ENCODE data around the gene CEMIP. TPM values are rescaled to one million over a fixed set of nuclear protein-coding genes. Genes with fewer than 3 reads are reported as not detected.

Gene CEMIP
- total RNA-seq, 6 experiments from 2014 or later: 0.64 to 0.74 TPM; not detected in 4

GRCh38 chr15:80925597-80926059 is 146.5 kb downstream of the CEMIP start:
- 84% methylated on average over 5 of the region's 17 CpGs for WGBS (ENCODE audit: insufficient coverage, low coverage, low lambda C conversion rate, missing lambda C conversion rate)
- no peak for TF ChIP-seq POLR2A (IDR thresholded peaks at IDR 0.05)
- TF ChIP-seq CTCF (IDR thresholded peaks at IDR 0.05): no peak

GRCh38 chr15:80926126-80926525 is 147.0 kb downstream of the CEMIP start:
- no peaks in the 10 kb centered on the region for H3K27me3 ChIP-seq
- H3K9me3 ChIP-seq: no peaks in the 10 kb centered on the region
- ATAC-seq (no peak), DNase-seq (no peak)
- no peak overlapping the region for H3K4me3 ChIP-seq
- 97% methylated on average over 3 of the region's 3 CpGs for WGBS (ENCODE audit: insufficient coverage, low coverage, low lambda C conversion rate, missing lambda C conversion rate)
- no peaks in the 10 kb centered on the region for H3K4me1 ChIP-seq
- no peaks in the 10 kb centered on the region for H3K36me3 ChIP-seq
- no peak overlapping the region for H3K27ac ChIP-seq
- TF ChIP-seq POLR2A (IDR thresholded peaks at IDR 0.05) (no peak), CTCF (IDR thresholded peaks at IDR 0.05) (no peak)
- intact Hi-C loops (cut with DNase I): no loop called here

More at GRCh38 chr15:80925597-80926059, 146.5 kb downstream of the CEMIP start:
- Histone ChIP-seq H3K4me3 (no peak overlapping the region), H3K36me3 (no peaks in the 10 kb centered on the region), H3K27me3 (no peaks in the 10 kb centered on the region), H3K9me3 (no peaks in the 10 kb centered on the region), H3K27ac (no peak overlapping the region), H3K4me1 (no peaks in the 10 kb centered on the region)
- DNase-seq (no peak), ATAC-seq (no peak)
- intact Hi-C loops (cut with DNase I): no loop called here

GRCh38 chr15:80929225-80929624 is 150.1 kb downstream of the CEMIP start:
- no peaks in the 10 kb centered on the region for H3K4me1 ChIP-seq
- DNase-seq (no peak), ATAC-seq (no peak)
- no peak for TF ChIP-seq CTCF (IDR thresholded peaks at IDR 0.05)
- TF ChIP-seq POLR2A (IDR thresholded peaks at IDR 0.05): no peak
- no peaks in the 10 kb centered on the region for H3K36me3 ChIP-seq
- no peaks in the 10 kb centered on the region for H3K27me3 ChIP-seq
- H3K27ac ChIP-seq: no peak overlapping the region
- no peak overlapping the region for H3K4me3 ChIP-seq
- intact Hi-C loops (cut with DNase I): no loop called here
- 94% methylated on average over 4 of the region's 4 CpGs for WGBS (ENCODE audit: insufficient coverage, low coverage, low lambda C conversion rate, missing lambda C conversion rate)
- no peaks in the 10 kb centered on the region for H3K9me3 ChIP-seq

GRCh38 chr15:80929689-80930088 is 150.5 kb downstream of the CEMIP start:
- intact Hi-C loops (cut with DNase I): no loop called here
- DNase-seq (no peak), ATAC-seq (no peak)
- WGBS (ENCODE audit: insufficient coverage, low coverage, low lambda C conversion rate, missing lambda C conversion rate): 100% methylated on average over 4 of the region's 4 CpGs
- H3K4me3 ChIP-seq: no peak overlapping the region
- H3K36me3 ChIP-seq: no peaks in the 10 kb centered on the region
- no peaks in the 10 kb centered on the region for H3K4me1 ChIP-seq
- no peaks in the 10 kb centered on the region for H3K9me3 ChIP-seq
- no peak overlapping the region for H3K27ac ChIP-seq
- TF ChIP-seq POLR2A (IDR thresholded peaks at IDR 0.05) (no peak), CTCF (IDR thresholded peaks at IDR 0.05) (no peak)
- H3K27me3 ChIP-seq: no peaks in the 10 kb centered on the region

GRCh38 chr15:80931191-80931590 is 152.0 kb downstream of the CEMIP start:
- ATAC-seq: no peak
- intact Hi-C loops (cut with DNase I): no loop called here
- 95% methylated on average over 2 of the region's 2 CpGs for WGBS (ENCODE audit: insufficient coverage, low coverage, low lambda C conversion rate, missing lambda C conversion rate)

More at GRCh38 chr15:80931191-80931590, 152.0 kb downstream of the CEMIP start:
- TF ChIP-seq CTCF (IDR thresholded peaks at IDR 0.05): no peak
- TF ChIP-seq POLR2A (IDR thresholded peaks at IDR 0.05): no peak
- no peak for DNase-seq
- H3K4me3 ChIP-seq: no peak overlapping the region
- H3K27me3 ChIP-seq: no peaks in the 10 kb centered on the region
- no peak overlapping the region for H3K27ac ChIP-seq
- no peaks in the 10 kb centered on the region for H3K36me3 ChIP-seq
- no peaks in the 10 kb centered on the region for H3K4me1 ChIP-seq
- no peaks in the 10 kb centered on the region for H3K9me3 ChIP-seq
